Mesendoderm (in vitro differentiated cells): ENCODE results near the gene SPOCK1.
"Not testable (repeated sequence)": the region's sequence is repeated elsewhere in the genome, so short reads cannot be mapped to it uniquely, and the experiment has no call there.

Experiments used
- DNase-seq: peaks from one replicate; pipeline ENCODE4 v3.0.0; 2013
- H2AK5ac ChIP-seq: 2 replicates; pipeline ENCODE4 v1.6.1; 2013; ENCODE audit warnings: low read length, inconsistent platforms
- H2BK120ac ChIP-seq: 2 replicates; pipeline ENCODE4 v1.6.1; 2013; ENCODE audit warnings: low read depth, mild to moderate bottlenecking, low read length, moderate library complexity, mixed read lengths
- H2BK15ac ChIP-seq: replicated peaks from 2 replicates; pipeline ENCODE4 v1.6.1; 2013; ENCODE audit warnings: low read depth, mild to moderate bottlenecking, moderate library complexity
- H2BK5ac ChIP-seq: 2 replicates; pipeline ENCODE4 v1.6.1; 2013; ENCODE audit warnings: low read length, inconsistent platforms
- H3K18ac ChIP-seq: 2 replicates; pipeline ENCODE4 v1.6.1; 2013; ENCODE audit warnings: mild to moderate bottlenecking, low read length, mixed read lengths
- H3K23ac ChIP-seq: one replicate; pipeline ENCODE4 v1.6.1; 2013; ENCODE audit warnings: low read length
- H3K27ac ChIP-seq: 2 replicates; pipeline ENCODE4 v1.5.1; 2013; ENCODE audit warnings: low read depth, mild to moderate bottlenecking, inconsistent platforms, low read length, moderate library complexity
- H3K27me3 ChIP-seq: 2 replicates; pipeline ENCODE4 v1.6.1; 2013; ENCODE audit warnings: low read length, control low read depth, mild to moderate bottlenecking, inconsistent platforms; ENCODE audit not compliant: insufficient read depth, poor library complexity
- H3K36me3 ChIP-seq: 2 replicates; pipeline ENCODE4 v1.6.1; 2013; ENCODE audit warnings: low read length, inconsistent platforms; ENCODE audit not compliant: control insufficient read depth, insufficient read depth
- H3K4ac ChIP-seq: one replicate; pipeline ENCODE4 v1.6.1; 2013; ENCODE audit warnings: low read depth, mild to moderate bottlenecking, low read length, moderate library complexity
- H3K4me1 ChIP-seq: 2 replicates; pipeline ENCODE4 v1.6.1; 2013; ENCODE audit warnings: low read depth, low read length, inconsistent platforms; ENCODE audit not compliant: control insufficient read depth
- H3K4me2 ChIP-seq: 2 replicates; pipeline ENCODE4 v1.6.1; 2013; ENCODE audit warnings: low read length
- H3K4me3 ChIP-seq: 2 replicates; pipeline ENCODE4 v1.5.1; 2013; ENCODE audit warnings: mild to moderate bottlenecking, low read length
- H3K56ac ChIP-seq: one replicate; pipeline ENCODE4 v1.6.1; 2013; ENCODE audit warnings: low read length
- H3K79me1 ChIP-seq: 2 replicates; pipeline ENCODE4 v1.6.1; 2013; ENCODE audit warnings: low read length, inconsistent platforms
- H3K79me2 ChIP-seq: 2 replicates; pipeline ENCODE4 v1.6.1; 2013; ENCODE audit warnings: mild to moderate bottlenecking, low read length; ENCODE audit not compliant: control insufficient read depth, insufficient read depth
- H3K9ac ChIP-seq: 2 replicates; pipeline ENCODE4 v1.6.1; 2013; ENCODE audit warnings: low read length, inconsistent platforms
- H4K5ac ChIP-seq: one replicate; pipeline ENCODE4 v1.6.1; 2013; ENCODE audit warnings: low read length
- H4K8ac ChIP-seq: one replicate; pipeline ENCODE4 v1.6.1; 2013; ENCODE audit warnings: low read depth, mild to moderate bottlenecking, control low read depth, low read length, moderate library complexity
- WGBS: extraction: QIAGEN DNeasy Blood & Tissue Kit; methylation state at CpG from one replicate; pipeline ENCODE4 v1.1.7; 2013; ENCODE audit warnings: low lambda C conversion rate, missing lambda C conversion rate; ENCODE audit not compliant: insufficient coverage; ENCODE audit errors: extremely low coverage; 5-methylcytosine and 5-hydroxymethylcytosine counted together

Gene SPOCK1

DNA sequence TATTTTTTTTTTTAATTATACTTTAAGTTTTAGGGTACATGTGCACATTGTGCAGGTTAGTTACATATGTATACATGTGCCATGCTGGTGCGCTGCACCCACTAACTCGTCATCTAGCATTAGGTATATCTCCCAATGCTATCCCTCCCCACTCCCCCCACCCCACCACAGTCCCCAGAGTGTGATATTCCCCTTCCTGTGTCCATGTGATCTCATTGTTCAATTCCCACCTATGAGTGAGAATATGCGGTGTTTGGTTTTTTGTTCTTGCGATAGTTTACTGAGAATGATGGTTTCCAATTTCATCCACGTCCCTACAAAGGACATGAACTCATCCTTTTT lies 351 bp upstream of the SPOCK1 start:
- H3K23ac ChIP-seq, H3K4me1 ChIP-seq, H3K9ac ChIP-seq, H3K18ac ChIP-seq, H2BK120ac ChIP-seq, H3K79me1 ChIP-seq, H3K79me2 ChIP-seq, H4K8ac ChIP-seq, H3K36me3 ChIP-seq, H3K4me2 ChIP-seq, H3K27ac ChIP-seq, H3K4me3 ChIP-seq, H3K56ac ChIP-seq, H3K4ac ChIP-seq, DNase-seq, H2BK15ac ChIP-seq, H2BK5ac ChIP-seq, H4K5ac ChIP-seq, H2AK5ac ChIP-seq: not testable (repeated sequence)
- WGBS, result no CpG with 5 or more reads among the region's 5 CpGs
- peaks cover 12% of the 10 kb centered on the region for H3K27me3 ChIP-seq

DNA sequence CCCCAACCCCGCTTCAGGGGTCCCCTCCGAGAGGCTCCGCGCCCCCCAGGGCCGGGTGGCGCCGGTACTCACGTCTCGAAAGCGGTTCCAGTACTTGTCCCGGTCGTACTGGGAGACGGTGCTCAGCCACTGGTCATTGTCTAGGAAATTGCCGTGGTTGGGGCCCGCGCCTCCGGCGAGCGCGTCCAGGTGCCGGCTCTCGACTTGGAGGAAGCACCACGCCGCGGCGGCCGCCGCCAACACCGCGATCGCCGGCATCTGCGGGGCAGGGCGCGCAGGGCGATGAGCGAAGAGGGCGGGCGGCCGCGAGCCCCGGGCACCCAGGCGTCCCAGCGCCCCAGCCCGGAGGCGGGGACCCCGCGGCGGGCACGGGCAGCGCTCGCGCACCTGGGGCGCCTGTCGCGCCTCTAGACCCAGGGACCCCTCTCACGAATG lies 808 bp downstream of the SPOCK1 start:
- Histone ChIP-seq H3K23ac (no peak overlapping the region), H3K79me1 (no peaks in the 10 kb centered on the region), H2BK5ac (no peak overlapping the region), H3K4me1 (no peaks in the 10 kb centered on the region), H3K4me2 (peak overlapping the region; percentile 81), H3K9ac (peak overlapping the region; percentile 22), H2BK15ac (no peak overlapping the region), H3K4ac (no peak overlapping the region), H2BK120ac (no peak overlapping the region), H3K4me3 (peak overlapping the region; percentile 30), H3K79me2 (no peaks in the 10 kb centered on the region), H2AK5ac (no peak overlapping the region), H4K5ac (no peak overlapping the region), H3K27ac (no peak overlapping the region), H3K56ac (peak overlapping the region; percentile 25), H3K36me3 (no peaks in the 10 kb centered on the region), H3K27me3 (peaks cover 12% of the 10 kb centered on the region), H3K18ac (no peak overlapping the region), H4K8ac (no peak overlapping the region)
- WGBS, result no CpG with 5 or more reads among the region's 57 CpGs
- DNase-seq, result peak; percentile 32

DNA sequence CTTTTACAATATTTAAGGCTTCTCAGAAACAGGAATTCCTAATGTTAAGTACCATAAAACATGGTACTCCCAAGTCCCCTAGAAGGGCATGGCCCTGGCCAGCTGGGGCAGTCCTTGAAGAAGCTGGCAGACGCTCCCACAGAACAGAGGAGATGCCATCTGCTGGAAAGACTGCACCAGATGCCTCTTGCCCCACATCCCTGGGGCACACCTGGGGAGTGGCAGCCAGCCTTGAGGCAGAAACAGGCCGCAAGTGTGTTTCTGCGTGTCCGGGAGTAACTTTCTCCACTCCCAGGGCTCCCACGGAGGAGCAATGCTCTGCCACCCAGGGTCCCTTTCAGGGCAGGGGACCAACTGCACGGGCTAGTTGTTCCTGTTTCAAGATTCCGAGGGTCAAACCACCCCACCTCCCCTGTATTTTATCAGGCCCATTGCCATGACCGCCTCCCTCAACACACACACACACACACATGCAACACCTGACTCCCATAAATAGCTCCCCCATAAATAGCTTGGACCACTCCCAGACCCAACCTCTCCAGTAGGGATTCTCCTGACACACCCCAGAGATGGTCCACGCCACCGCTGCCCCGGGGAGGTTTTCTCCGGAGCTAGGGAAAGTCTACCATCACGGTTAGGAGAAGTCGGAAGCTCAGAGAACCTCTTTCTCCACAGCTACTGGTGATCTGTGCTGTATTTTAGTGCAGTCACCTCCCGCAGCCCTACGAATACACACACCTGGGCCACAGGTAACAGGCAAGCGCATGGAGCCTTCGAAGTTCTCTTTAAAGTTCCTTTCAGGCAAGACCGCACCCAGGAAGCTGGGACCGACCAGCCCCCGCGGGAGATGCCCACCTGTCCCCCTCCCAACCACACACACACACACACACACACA lies 1.5 kb downstream of the SPOCK1 start:
- Histone ChIP-seq H3K4me2 (no peak overlapping the region), H3K27me3 (peaks cover 12% of the 10 kb centered on the region)
- no CpG with 5 or more reads among the region's 22 CpGs for WGBS

GRCh38 chr5:137496919-137497318 lies 2.2 kb downstream of the SPOCK1 start:
- no CpG with 5 or more reads among the region's 1 CpG for WGBS
- Histone ChIP-seq H2BK15ac (no peak overlapping the region), H3K4me1 (no peaks in the 10 kb centered on the region), H3K4me2 (no peak overlapping the region), H3K9ac (no peak overlapping the region), H3K79me1 (no peaks in the 10 kb centered on the region), H4K5ac (no peak overlapping the region), H3K27ac (no peak overlapping the region), H2BK120ac (no peak overlapping the region), H3K18ac (no peak overlapping the region), H3K56ac (no peak overlapping the region), H3K27me3 (peaks cover 12% of the 10 kb centered on the region), H4K8ac (no peak overlapping the region), H3K23ac (no peak overlapping the region), H2BK5ac (no peak overlapping the region), H3K36me3 (no peaks in the 10 kb centered on the region), H3K4ac (no peak overlapping the region), H3K4me3 (no peak overlapping the region), H3K79me2 (no peaks in the 10 kb centered on the region), H2AK5ac (no peak overlapping the region)
- no peak for DNase-seq

More for the DNA sequence above, 1.5 kb downstream of the SPOCK1 start:
- no peak overlapping the region for H3K9ac ChIP-seq
- no peak overlapping the region for H4K8ac ChIP-seq
- no peak overlapping the region for H3K4ac ChIP-seq
- H3K79me1 ChIP-seq, result no peaks in the 10 kb centered on the region
- no peak overlapping the region for H2BK15ac ChIP-seq
- H4K5ac ChIP-seq, result no peak overlapping the region
- H3K4me1 ChIP-seq, result no peaks in the 10 kb centered on the region
- no peak overlapping the region for H2BK5ac ChIP-seq
- H2BK120ac ChIP-seq, result no peak overlapping the region
- no peak overlapping the region for H2AK5ac ChIP-seq
- H3K27ac ChIP-seq, result no peak overlapping the region
- no peak overlapping the region for H3K56ac ChIP-seq
- H3K36me3 ChIP-seq, result no peaks in the 10 kb centered on the region
- no peak overlapping the region for H3K4me3 ChIP-seq
- no peaks in the 10 kb centered on the region for H3K79me2 ChIP-seq
- H3K23ac ChIP-seq, result no peak overlapping the region
- H3K18ac ChIP-seq, result no peak overlapping the region
- no peak for DNase-seq

- H3K4me3 ChIP-seq, result no peak overlapping the region
- no peak overlapping the region for H3K4ac ChIP-seq
- H2AK5ac ChIP-seq, result no peak overlapping the region
- no peak overlapping the region for H2BK120ac ChIP-seq
- no peaks in the 10 kb centered on the region for H3K4me1 ChIP-seq
- no peak overlapping the region for H3K23ac ChIP-seq
- no peak overlapping the region for H4K5ac ChIP-seq
- H3K27me3 ChIP-seq, result no peaks in the 10 kb centered on the region
- H2BK5ac ChIP-seq, result no peak overlapping the region
- no peak overlapping the region for H3K9ac ChIP-seq
- H3K36me3 ChIP-seq, result no peaks in the 10 kb centered on the region
- no peaks in the 10 kb centered on the region for H3K79me1 ChIP-seq
- H3K4me2 ChIP-seq, result no peak overlapping the region
- no peak overlapping the region for H3K18ac ChIP-seq
- WGBS, result no CpG with 5 or more reads among the region's 1 CpG
- no peaks in the 10 kb centered on the region for H3K79me2 ChIP-seq
- H3K56ac ChIP-seq, result no peak overlapping the region
- no peak overlapping the region for H3K27ac ChIP-seq
- DNase-seq, result no peak
- H4K8ac ChIP-seq, result no peak overlapping the region
- H2BK15ac ChIP-seq, result no peak overlapping the region
Observed at GRCh38 chr5:137492331-137492730, 6.8 kb downstream of the SPOCK1 start.

GRCh38 chr5:137491121-137491520 lies 8.0 kb downstream of the SPOCK1 start:
- Histone ChIP-seq H3K4me1 (no peaks in the 10 kb centered on the region), H3K79me2 (no peaks in the 10 kb centered on the region), H4K5ac (no peak overlapping the region), H2BK15ac (no peak overlapping the region), H3K4ac (no peak overlapping the region), H3K18ac (no peak overlapping the region), H3K9ac (no peak overlapping the region), H3K27me3 (no peaks in the 10 kb centered on the region), H3K56ac (no peak overlapping the region), H3K79me1 (no peaks in the 10 kb centered on the region), H3K4me3 (no peak overlapping the region), H3K23ac (no peak overlapping the region), H2BK5ac (no peak overlapping the region), H3K36me3 (no peaks in the 10 kb centered on the region), H2BK120ac (no peak overlapping the region), H3K27ac (no peak overlapping the region), H2AK5ac (no peak overlapping the region), H4K8ac (no peak overlapping the region), H3K4me2 (no peak overlapping the region)
- no peak for DNase-seq
- WGBS, result no CpG with 5 or more reads among the region's 4 CpGs
